NCI-H1694 (cell line): ENCODE measurements around the gene FGF18.

Experiments
- DNase-seq: peaks from one replicate; lab custom pipeline; 2025; lab: John Stamatoyannopoulos, UW

The FGF18 gene

GRCh38 chr5:171470420-171470819, 51.0 kb downstream of the FGF18 start:
- DNase-seq, result no peak

GRCh38 chr5:171474230-171474813, 54.9 kb downstream of the FGF18 start:
- DNase-seq, result peak; percentile 66

GRCh38 chr5:171475596-171475995, 56.1 kb downstream of the FGF18 start:
- DNase-seq, result no peak

- DNase-seq, result no peak
Measured at GRCh38 chr5:171476701-171477100, 57.3 kb downstream of the FGF18 start.

- no peak for DNase-seq
Measured at GRCh38 chr5:171477101-171477500, 57.7 kb downstream of the FGF18 start.

- no peak for DNase-seq
Measured at GRCh38 chr5:171477666-171478065, 58.2 kb downstream of the FGF18 start.

GRCh38 chr5:171478946-171479775, 59.7 kb downstream of the FGF18 start:
- no peak for DNase-seq

- no peak for DNase-seq
Measured at GRCh38 chr5:171479776-171480125, 60.3 kb downstream of the FGF18 start.

GRCh38 chr5:171480239-171480638, 60.8 kb downstream of the FGF18 start:
- DNase-seq, result no peak

GRCh38 chr5:171481571-171482433, 62.4 kb downstream of the FGF18 start:
- no peak for DNase-seq

GRCh38 chr5:171482434-171482730, 62.9 kb downstream of the FGF18 start:
- DNase-seq, result no peak

- DNase-seq, result no peak
Measured at GRCh38 chr5:171483551-171484135, 64.2 kb downstream of the FGF18 start.

GRCh38 chr5:171484460-171484899, 65.0 kb downstream of the FGF18 start:
- peak; percentile 7 for DNase-seq

- DNase-seq, result no peak
Measured at GRCh38 chr5:171485668-171486067, 66.2 kb downstream of the FGF18 start.

GRCh38 chr5:171486613-171487012, 67.2 kb downstream of the FGF18 start:
- DNase-seq, result no peak

GRCh38 chr5:171488876-171489275, 69.4 kb downstream of the FGF18 start:
- no peak for DNase-seq

GRCh38 chr5:171492781-171493180, 73.3 kb downstream of the FGF18 start:
- DNase-seq, result no peak

GRCh38 chr5:171493646-171494393, 74.4 kb downstream of the FGF18 start:
- DNase-seq, result peak; percentile 30

- peak; percentile 39 for DNase-seq
Measured at GRCh38 chr5:171494452-171495121, 75.1 kb downstream of the FGF18 start.

GRCh38 chr5:171495122-171495700, 75.8 kb downstream of the FGF18 start:
- no peak for DNase-seq

- DNase-seq, result no peak
Measured at GRCh38 chr5:171496456-171496855, 77.0 kb downstream of the FGF18 start.
